ENCODE measurements around the gene RALGPS2.

The RALGPS2 gene, protein sequence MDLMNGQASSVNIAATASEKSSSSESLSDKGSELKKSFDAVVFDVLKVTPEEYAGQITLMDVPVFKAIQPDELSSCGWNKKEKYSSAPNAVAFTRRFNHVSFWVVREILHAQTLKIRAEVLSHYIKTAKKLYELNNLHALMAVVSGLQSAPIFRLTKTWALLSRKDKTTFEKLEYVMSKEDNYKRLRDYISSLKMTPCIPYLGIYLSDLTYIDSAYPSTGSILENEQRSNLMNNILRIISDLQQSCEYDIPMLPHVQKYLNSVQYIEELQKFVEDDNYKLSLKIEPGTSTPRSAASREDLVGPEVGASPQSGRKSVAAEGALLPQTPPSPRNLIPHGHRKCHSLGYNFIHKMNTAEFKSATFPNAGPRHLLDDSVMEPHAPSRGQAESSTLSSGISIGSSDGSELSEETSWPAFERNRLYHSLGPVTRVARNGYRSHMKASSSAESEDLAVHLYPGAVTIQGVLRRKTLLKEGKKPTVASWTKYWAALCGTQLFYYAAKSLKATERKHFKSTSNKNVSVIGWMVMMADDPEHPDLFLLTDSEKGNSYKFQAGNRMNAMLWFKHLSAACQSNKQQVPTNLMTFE

DNA sequence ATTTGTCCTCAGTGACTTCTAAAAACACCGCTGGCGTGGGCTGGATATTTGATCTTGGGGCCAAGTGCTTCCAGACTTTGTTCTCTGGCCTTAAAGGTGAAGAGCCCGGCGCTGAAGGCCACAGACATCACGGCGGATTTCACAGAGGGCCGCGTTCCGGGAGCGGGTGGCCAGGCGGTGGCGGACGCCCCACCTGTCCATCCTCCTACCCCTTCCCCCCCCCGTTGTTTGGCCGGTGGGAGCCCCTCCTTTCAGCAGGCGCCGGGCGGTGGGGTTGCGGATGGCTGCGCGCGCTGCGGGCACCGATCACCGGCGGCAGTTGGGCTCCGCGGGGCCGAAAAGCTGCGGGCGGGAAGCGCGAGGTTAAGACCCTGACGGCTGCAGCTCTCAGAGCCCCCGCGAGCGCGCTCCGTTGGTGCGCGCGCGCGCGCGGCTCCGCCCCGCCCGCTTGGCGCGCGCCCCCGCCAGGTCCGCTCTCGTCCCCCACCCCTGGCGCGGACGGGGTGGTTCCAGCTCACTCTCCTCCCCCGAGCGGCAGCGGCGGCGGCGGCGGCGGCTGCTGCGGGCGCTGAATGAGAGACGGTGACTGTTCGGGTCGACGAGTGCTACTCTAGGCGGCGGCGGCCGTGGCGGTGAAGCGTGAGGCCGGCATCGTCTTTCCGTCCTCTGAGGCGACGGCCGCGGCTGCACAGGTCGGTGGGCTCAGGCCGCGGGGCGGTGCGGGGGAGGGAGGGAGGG lies at the start of gene RALGPS2:
TSS of gene RALGPS2 (plus strand) at position 517 of the 738 bp plus-strand sequence. CDS start 51,521 bp downstream, outside the sequence.
- DNase-seq = peak; percentile 52 to 56

DNA sequence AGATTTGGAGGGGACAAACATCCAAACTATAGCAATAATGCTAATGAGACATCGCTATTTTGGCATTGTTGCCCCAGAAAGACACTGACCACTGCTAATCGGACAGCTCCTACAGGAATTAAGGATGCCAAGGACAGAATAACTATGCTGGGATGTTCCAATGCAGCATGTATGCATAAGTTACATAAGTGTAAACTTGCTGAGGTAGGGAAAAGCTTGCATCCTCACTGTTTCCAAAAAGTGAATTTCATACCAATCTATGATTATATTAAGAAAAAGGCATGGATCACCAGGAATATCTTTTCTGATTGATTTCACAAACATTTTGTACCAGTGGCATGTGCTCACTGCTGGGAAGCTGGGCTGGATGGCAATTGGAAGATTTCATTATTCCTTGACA lies 45.8 kb upstream of the RALGPS2 start:
- DNase-seq = no peak

DNA sequence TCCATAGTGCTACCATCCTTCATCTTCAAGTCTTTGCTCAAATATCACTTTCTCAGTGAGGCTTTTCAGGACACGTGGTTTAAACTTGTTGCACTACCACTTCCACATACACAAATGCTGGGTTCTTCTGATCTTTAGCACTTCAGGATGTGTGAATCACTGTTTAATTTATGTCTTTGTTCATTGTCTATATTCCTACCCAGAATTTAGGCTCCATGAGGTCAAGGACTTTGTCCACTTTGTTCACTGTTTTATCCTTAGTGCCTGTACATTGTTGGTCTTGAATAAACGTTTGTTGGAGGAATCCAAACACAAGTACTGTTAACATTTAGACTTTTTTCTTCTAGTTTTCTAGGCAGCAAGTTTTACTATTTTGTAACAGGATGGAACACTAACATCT lies 42.6 kb upstream of the RALGPS2 start:
- DNase-seq = no peak

DNA sequence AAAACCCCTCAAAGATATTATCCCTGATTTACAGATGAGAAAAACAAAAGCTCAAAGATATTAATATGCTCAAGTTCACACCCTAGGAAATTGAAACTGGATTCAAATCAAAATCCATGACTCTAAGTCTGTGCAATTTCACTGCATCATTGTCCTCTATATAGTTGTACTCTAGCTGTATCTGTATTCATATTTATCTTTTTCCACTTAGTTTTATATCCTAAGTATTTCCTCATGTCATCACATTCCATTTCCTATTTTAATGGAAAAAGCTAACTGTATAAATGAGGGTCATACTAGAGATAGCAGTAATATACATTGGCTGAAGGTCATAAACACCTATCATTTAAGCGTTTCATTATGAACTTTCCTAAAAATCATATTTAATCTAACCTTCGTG lies 42.2 kb upstream of the RALGPS2 start:
- no peak for DNase-seq

DNA sequence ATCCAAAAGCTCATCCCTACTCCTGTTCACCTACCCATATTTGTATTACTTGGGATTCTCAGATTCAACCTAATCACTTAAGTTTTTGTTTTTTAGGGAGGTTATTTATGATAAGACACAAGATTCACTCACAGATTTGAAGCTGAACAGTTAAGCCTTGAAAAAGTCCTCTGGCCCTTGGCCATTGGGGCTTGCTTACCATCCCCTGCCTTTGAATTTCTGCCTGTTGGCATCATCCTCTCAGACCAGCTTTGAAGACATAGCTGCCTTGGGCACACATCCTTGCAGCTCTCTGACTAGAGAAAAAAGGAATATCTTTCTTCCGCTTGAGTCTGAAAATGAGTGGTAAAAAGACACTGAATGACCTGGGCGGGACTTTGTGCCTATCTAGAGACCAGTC lies 41.8 kb upstream of the RALGPS2 start:
- no peak for DNase-seq

DNA sequence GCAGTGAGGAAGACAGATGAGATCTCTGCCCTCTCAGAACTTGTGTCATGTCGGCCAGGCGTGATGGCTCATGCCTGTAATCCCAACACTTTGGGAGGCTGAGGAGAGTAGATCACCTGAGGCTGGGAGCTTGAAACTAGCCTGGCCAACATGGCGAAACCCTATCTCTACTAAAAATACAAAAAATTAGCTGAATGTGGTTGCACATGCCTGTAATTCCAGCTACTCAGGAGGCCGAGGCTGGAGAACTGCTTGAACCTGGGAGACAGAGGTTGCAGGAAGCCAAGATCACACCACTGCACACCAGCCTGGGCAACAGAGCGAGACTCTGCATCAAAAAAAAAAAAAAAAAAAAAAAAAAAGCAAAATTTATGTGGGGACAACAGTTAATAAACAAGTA lies 40.9 kb upstream of the RALGPS2 start:
- DNase-seq = no peak

DNA sequence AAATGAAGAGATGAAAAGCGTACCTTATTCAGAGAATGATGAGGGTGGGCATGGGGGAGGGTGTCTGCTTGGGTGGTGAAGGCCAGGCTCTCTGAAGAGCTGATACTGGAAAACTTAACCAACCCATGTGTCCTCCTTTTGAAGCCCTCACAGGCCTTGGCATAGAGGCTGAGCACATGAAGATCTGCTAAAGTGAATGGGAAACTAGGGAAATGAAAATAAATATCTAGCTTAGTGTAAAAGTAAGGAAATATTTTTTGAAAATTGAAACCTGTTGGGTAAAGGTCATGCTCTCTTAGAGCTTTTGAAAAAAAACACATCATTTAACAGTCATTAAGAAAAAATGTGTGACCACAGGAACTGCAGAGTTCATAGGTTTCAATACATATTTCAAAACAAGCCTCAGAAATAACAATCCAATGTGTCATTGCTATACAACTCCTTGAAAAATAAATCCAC lies 40.5 kb upstream of the RALGPS2 start:
- no peak for DNase-seq

DNA sequence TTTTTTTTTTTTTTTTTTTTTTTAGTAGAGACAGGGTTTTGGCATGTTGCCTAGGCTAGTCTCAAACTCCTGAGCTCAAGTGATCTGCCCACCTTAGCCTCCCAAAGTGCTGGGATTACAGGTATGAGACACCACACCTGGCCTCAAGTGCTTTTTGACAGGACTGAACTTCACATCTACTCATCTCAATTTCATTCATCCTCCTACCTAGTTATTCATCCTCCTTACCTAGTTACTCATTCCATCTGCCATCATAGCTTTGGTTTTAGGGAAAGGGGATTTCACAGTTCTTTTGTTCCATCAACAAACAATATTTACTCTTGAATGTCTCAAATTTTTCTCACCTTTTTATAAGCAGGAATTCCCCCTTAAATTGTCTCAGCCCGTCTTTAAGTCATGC lies 38.6 kb upstream of the RALGPS2 start:
- no peak for DNase-seq

DNA sequence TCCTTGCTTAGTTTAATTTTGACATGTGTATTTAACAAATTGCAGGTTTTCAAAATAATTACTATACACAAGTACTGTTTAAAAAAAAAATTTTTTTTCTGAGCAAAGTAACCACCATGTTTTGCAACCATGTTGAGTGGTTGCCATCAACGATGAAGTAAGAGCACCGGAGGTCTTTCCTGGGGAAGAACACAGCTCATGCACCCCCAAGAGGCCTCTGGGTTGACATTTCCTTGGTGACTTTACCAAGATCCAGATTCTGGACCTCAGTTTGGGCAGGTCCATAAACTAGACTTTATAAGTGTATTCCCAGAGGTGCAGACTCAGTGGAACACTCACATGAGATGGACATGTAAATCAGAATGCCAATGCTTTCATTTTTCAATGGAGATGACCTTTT lies 36.8 kb upstream of the RALGPS2 start:
- DNase-seq = no peak

DNA sequence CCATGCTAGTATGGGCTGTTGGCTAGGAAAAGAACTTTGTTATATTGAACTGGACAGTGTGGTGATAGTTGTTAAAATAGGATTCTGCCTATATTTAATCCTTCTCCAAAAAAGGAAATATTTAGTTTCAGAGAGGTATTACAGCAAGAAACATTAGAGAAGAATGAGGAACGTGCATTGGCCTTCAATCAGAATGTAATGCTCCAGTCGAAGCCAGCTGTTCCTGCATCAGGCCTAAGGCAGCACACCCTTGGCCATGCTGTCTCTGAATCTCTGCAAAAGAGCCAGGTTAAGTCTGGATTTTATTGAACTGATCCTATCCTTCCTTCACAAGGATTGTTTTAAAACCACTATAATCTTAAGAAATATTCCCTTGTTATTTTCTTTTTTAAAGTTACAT lies 35.3 kb upstream of the RALGPS2 start:
- DNase-seq = no peak

DNA sequence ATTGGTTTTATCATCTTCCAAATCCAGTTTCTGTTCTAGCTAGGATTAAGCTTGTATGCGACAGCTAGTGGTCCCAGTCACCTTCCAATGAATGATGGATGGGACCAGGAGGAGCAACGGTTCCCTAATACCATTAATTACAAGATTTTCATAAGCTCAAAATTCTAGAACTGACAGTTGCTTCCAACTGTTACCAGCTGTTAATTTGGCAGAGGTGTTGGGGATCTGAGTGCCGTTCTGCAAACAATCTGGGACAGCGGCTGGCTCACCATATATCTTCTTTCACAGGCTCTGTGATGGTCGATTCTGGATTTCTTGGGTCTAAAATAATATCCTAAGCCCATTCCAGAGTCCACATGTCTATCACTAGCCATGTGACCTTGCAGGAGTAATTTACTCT lies 34.5 kb upstream of the RALGPS2 start:
- no peak for DNase-seq

DNA sequence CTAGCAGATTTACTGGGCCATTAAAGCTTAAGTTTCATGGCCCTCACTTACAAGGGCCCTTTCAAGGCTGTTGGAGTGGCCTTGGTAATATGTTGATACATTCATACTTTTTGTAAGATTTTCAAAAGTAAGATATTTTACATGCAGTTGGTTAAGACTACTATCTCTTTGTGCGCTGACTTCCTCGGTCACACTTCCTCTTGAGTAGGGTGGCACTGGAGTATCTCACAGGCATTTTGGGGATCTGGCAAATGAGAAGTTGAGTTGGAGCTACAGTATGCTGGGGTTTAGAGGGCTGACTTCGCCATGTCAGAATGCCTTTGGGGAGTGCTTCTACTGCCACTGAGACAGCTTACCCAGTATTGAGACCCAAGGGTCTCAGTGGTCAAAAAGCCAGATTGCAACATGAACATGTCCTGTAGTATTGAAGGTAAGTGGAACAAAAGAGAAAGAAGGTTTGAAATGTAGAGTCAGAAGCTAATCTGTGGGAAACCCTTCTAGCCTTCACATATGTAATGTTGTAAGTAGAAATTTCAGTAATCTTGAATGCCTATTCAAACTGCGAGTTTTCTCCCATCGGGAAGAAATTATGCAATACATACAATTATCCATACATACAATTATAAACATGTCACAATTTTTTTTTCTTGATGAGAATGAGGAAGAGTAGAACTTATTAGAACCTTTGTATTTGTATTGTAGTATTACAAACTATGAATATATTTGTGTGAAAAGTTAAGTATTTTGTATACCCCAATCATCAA lies 32.3 kb upstream of the RALGPS2 start:
- no peak for DNase-seq

DNA sequence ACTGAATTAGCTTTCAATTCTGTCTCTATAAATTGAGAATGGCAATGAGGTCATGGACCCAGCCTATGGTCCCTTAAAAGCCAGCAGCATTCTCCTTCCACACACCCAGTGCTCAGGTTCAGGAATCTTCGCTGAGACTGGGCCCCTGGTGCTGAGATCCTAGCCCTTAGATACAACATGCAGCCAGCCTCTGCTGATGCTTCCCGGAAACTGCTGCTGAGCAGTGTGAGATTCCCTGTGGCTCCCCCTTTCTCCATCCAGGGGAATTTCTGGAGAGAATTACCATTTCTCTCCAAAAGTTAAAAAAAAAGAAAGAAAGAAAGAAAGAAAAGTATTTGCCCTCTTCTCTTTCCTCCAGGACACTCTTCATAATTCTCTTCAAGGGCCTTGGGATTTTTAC lies 31.7 kb upstream of the RALGPS2 start:
- DNase-seq = no peak

DNA sequence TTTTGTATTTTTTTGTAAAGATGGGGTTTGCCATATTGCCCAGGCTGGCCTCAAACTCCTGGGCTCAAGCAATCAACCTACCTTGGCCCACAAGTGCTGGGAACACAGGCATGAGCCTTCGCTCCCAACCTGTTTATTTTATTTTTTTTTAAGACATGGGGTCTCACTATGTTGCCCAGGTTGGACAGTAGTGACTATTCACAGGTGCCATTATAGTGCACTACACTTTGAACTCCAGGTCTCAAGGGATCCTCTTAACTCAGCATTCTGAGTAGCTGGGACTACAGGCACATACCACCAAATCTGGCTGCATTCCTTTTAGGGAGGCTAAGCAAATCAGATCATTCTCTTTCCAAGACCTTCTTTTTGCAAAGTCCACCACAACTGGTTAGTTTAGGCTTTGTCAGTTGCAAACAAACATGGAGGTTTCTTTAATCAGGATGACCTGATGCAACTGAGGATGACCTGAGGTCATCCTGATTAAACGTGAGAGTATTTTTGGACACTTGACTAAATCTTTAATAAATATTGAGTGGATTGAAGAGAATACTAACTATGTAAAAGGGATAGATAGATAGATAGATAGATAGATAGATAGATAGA lies 30.0 kb upstream of the RALGPS2 start:
- no peak for DNase-seq

DNA sequence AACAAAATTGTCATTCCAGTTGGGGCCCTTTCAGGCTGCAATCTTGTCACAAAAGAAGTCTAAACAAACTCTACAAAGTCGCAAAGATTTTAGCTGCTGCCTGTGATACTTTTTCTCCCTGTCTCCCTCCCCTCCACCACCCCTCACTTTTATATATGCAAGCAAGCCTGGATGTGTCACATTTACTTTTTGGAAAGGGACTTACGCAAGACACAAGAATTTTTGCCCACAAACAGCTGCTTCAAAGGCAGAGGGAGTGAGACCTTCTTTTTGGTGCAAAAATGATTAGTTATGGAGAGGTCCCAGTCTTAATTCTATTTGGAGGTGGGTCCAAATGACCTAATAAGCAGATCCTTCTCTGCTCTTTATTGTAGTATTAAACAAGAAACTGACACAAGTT lies 22.9 kb upstream of the RALGPS2 start:
- no peak for DNase-seq

DNA sequence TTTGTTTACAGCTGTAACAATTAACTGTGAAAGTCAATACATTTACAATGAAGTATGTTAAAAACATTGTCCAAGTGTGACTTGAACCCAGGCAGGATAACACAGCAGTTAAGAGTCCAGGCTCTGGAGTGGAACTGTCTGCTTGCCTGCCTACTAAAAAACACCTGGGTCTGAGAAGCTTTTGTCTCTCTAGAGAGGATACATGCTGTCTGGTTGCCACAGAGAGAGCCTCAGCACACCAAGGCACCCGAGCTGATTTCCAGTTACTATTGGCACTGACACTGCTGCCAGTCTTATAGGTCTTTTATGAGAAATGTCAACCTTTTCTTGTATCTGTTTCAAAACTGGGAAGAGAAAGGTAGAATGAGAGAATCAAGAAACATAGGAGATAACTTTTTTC lies 20.2 kb upstream of the RALGPS2 start:
- no peak for DNase-seq

DNA sequence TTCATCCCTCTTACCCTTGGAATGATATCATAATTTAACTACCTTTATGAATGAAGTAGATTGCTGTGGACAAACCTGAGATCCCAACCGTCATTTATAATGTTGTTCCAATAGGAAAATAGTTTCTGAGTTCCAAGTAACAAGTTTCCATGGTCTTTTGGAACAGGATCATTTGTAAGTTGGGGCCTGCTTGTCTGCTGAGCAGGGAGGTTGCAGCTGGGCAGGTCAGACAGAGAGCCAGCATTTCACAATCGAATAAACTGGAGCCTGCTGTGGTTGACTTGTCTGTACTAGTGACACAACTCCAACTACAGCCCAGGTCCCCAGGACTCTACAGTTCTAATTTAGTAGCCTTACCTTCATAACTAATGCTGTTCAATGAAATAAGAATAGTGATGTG lies 18.6 kb upstream of the RALGPS2 start:
- DNase-seq = no peak

DNA sequence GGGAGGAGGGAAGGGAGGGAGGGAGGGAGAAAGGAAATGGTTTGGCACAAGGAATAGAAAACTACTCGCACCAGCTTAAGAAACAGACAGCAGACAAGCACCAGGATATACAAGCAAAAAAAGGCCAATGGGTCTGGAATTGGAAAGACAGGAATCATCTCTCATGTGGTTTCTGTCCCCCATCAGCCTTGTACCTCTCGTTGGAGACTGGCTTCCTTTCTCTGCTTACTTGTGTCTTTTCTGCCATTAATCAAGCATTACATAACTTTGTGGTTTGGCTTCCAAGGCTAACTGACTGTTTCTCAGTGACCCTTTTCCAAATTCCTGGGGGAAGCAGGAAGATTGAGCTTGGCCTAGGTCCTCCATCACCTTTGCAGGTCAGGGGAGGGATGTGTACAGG lies 11.8 kb upstream of the RALGPS2 start:
- no peak for DNase-seq

DNA sequence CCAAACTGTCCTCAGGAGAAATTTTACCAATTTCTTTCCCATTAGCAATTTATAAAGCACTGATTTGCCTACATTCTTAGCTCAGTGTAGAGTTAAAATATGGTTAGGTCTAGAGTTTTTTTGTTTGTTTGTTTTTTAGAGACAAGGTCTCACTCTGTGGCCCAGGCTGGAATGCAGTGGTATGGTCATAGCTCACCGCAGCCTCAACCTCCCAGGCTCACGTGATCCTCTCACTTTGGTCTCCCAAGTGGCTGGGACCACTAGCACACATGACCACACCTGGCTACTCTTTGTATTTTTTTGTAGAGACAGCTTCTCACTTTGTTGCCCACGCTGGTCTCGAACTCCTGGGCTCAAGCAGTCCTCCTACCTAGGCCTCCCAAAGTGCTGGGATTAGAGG lies 10.6 kb upstream of the RALGPS2 start:
- DNase-seq = no peak

DNA sequence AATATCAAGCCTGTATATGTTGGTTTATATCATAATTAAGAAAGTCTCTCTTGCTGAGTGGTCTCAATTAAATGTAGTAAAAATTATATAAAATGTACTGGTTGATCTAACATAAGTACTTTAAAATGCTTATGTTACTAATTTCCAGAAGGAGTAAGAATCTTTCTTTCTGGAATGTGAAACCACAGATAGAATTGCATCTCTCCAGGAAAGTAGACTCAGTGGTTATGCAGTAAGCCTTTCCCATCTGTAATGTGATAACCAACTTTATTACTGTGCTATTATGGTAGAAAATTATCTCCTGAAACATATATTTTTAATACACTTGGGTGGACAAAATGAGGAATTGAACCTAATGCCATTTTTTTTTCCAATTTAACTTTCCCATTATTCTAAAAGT lies 8.9 kb upstream of the RALGPS2 start:
- no peak for DNase-seq

DNA sequence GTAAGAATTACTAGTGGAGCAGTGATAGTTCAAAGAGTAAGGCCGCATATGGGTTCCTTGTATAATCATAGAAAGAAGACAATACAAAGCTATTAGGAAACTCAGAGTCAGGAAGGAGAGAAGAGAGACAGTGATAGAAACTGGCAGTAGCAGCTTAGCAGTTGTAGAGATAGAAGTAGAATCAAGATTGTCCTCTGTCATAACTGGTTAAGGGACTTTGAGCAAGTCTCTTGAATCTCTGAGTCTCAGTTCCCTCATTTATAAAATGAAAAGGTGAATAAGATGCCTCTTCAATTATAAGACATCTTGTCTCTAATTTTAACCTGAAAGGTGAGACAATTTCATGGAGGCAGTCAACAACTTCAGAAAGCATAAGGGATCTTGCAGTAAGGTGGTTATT lies 6.5 kb upstream of the RALGPS2 start:
- DNase-seq = no peak

DNA sequence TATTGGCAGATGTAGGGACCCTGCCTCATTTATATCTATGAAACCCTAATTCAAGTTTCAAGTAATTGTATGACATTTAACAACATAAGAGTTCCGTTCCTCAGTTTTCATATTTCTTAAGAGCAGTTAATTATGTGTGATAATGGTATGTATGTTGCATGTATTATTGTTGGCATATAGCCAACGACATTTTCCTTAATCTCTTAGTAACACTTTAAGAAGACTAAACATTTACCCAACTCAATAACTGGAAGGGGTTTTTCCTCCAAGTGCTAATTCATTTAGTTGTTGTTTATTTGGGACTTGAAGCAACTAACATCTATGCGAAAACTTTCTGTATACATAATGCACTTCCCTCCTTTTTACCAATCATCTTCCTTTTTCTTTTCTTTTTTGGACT lies 1.5 kb upstream of the RALGPS2 start:
- no peak for DNase-seq

DNA sequence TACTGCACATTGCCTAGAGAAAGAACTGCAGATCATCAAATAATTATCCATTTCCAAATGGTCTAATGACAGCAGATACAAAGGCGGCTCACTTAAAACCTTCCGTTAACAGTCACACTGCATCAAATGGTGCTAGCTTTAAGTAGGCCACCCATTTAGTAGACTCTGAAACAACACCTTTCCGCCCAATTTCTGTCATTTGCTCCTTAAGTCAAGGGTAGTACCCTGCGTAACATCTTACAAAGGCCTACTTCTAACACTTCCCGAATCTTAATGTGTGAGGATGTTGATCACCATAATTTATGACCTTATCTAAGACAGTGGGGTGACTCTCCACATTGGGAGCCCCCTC lies 692 bp upstream of the RALGPS2 start:
- DNase-seq = no peak
